Vagina (tissue), 2 donors: ENCODE results near the gene INPP4A. TPM values are rescaled to one million over a fixed set of nuclear protein-coding genes. Genes with fewer than 3 reads are reported as not detected.

Source experiments
- DNase-seq, 2 donors: peaks; one replicate each; pipeline ENCODE4 v3.0.0-alpha.2; 2017; ENCODE audit errors: extremely low spot score in 2 of 2
- H3K27ac ChIP-seq: fragments of 200-600 bp; sonication (generic); one replicate; pipeline ENCODE4 v1.5.1; 2019
- H3K27me3 ChIP-seq: fragments of 200-600 bp; sonication (generic); one replicate; pipeline ENCODE4 v1.5.1; 2019
- H3K36me3 ChIP-seq, 2 donors: fragments of 200-600 bp; sonication (generic); one replicate each; pipeline ENCODE4 v1.5.1; 2017 to 2019
- H3K4me1 ChIP-seq: fragments of 200-600 bp; sonication (generic); one replicate; pipeline ENCODE4 v1.5.1; 2019
- H3K4me3 ChIP-seq, 2 donors: fragments of 200-600 bp; sonication (generic); 1 replicate in 1 of 2; 2 replicates in 1 of 2; pipeline ENCODE4 v1.5.1; 2016 to 2019
- H3K9me3 ChIP-seq: fragments of 200-600 bp; sonication (generic); one replicate; pipeline ENCODE4 v1.5.1; 2019
- POLR2A ChIP-seq, 2 donors: fragments of 450-650 bp; IDR thresholded peaks; one replicate each; pipeline ENCODE4 v1.6.1; 2017; ENCODE audit warnings: antibody characterized with exemption in 2 of 2, mild to moderate bottlenecking in 2 of 2, moderate library complexity in 2 of 2
- POLR2AphosphoS5 ChIP-seq, 2 donors: sonication (generic); formaldehyde crosslinking; IDR thresholded peaks; one replicate each; pipeline ENCODE4 v1.9.0; 2017; ENCODE audit warnings: antibody characterized with exemption in 2 of 2, mild to moderate bottlenecking in 2 of 2, low read depth in 1 of 2; ENCODE audit not compliant: insufficient read depth in 1 of 2
- intact Hi-C: fragments of 100-400 bp; cut with DNase I; formaldehyde crosslinking; loops from one replicate; pipeline ENCODE4 v1.15.1; 2023
- total RNA-seq: library from RNA; depleted of rRNA; stranded (reverse); fragments of >200 nt; gene quantifications from one replicate; pipeline ENCODE4 v1.2.3, GENCODE V29; 2016
- TF ChIP-seq, protein P1 (sequence below), 3 experiments: fragments of 450-650 bp in 2 of 3; fragments of 200-600 bp in 1 of 3; sonication (generic) in 1 of 3; IDR thresholded peaks; one replicate each; pipeline ENCODE4 v1.5.1; 2017 to 2019; ENCODE audit warnings: antibody characterized with exemption in 3 of 3, mild to moderate bottlenecking in 2 of 3, moderate library complexity in 2 of 3

The INPP4A gene
- total RNA-seq, 1 donor from 2014 or later = 38.1 TPM

DNA sequence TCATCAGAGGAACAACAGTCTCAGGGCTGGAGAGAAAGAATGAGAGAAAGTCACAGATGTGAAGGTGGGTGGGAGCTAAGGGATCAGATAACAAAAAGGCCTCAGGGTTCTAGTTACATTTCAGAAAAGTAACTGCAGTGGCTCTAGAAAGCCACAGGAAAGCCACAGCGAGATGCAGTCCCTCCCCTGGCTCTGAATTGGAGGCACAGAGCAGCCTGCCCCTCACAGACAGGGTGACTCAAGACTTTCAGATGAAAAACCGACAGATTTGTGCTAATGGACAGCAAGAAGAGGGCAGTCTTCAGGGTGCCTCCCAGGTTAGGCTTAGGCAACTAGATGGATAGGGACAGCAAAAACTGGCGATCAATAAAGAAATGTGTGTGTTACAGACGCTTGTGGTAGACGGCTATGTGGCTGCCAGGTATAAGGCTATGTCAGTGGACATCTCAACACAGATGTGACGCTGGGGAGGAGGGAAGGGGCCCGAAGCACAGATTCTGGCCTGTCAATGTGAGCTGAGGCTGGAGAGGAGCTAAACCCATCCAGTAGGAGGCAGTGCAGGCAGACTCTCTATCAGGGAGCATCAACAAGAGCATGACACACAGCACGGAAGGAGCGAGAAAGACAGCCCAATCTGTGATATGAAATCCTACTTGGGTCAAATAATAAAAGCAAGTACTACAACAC, 189.9 kb downstream of the INPP4A start:
- H3K4me1 ChIP-seq = no peaks in the 10 kb centered on the region
- intact Hi-C loops = no loop called here
- H3K9me3 ChIP-seq = no peaks in the 10 kb centered on the region
- TF ChIP-seq, protein P1, sequence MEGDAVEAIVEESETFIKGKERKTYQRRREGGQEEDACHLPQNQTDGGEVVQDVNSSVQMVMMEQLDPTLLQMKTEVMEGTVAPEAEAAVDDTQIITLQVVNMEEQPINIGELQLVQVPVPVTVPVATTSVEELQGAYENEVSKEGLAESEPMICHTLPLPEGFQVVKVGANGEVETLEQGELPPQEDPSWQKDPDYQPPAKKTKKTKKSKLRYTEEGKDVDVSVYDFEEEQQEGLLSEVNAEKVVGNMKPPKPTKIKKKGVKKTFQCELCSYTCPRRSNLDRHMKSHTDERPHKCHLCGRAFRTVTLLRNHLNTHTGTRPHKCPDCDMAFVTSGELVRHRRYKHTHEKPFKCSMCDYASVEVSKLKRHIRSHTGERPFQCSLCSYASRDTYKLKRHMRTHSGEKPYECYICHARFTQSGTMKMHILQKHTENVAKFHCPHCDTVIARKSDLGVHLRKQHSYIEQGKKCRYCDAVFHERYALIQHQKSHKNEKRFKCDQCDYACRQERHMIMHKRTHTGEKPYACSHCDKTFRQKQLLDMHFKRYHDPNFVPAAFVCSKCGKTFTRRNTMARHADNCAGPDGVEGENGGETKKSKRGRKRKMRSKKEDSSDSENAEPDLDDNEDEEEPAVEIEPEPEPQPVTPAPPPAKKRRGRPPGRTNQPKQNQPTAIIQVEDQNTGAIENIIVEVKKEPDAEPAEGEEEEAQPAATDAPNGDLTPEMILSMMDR (IDR thresholded peaks at IDR 0.05) = no peak
- TF ChIP-seq POLR2A (IDR thresholded peaks at IDR 0.05) = no peak
- TF ChIP-seq POLR2AphosphoS5 (IDR thresholded peaks at IDR 0.05; ENCODE audit: insufficient read depth in 1 of 2, low read depth in 1 of 2) = no peak
- no peak for DNase-seq
- no peak overlapping the region for H3K27ac ChIP-seq
- H3K4me3 ChIP-seq = no peak overlapping the region
- H3K36me3 ChIP-seq = no peaks in the 10 kb centered on the region
- H3K27me3 ChIP-seq = no peaks in the 10 kb centered on the region

GRCh38 chr2:98637401-98638147, 192.9 kb downstream of the INPP4A start:
- Histone ChIP-seq H3K27ac (no peak overlapping the region), H3K36me3 (no peaks in the 10 kb centered on the region), H3K27me3 (no peaks in the 10 kb centered on the region), H3K4me3 (no peak overlapping the region), H3K4me1 (no peaks in the 10 kb centered on the region), H3K9me3 (no peaks in the 10 kb centered on the region)
- intact Hi-C loops = no loop called here
- no peak for TF ChIP-seq POLR2A (IDR thresholded peaks at IDR 0.05)
- no peak for DNase-seq

- Histone ChIP-seq H3K4me3 (no peak overlapping the region), H3K27ac (no peak overlapping the region), H3K4me1 (no peaks in the 10 kb centered on the region), H3K36me3 (no peaks in the 10 kb centered on the region), H3K27me3 (no peaks in the 10 kb centered on the region), H3K9me3 (no peaks in the 10 kb centered on the region)
- DNase-seq = no peak
- TF ChIP-seq POLR2A (IDR thresholded peaks at IDR 0.05) (no peak), POLR2AphosphoS5 (IDR thresholded peaks at IDR 0.05; ENCODE audit: insufficient read depth in 1 of 2, low read depth in 1 of 2) (no peak)
- TF ChIP-seq, protein P1 (IDR thresholded peaks at IDR 0.05) = no peak
- intact Hi-C loops = no loop called here
Measured at GRCh38 chr2:98643496-98644100, 198.9 kb downstream of the INPP4A start.

Other genes starting within 250 kb of the INPP4A start
- gene CNGA3, start 98.4 kb upstream of the INPP4A start, total RNA-seq = not detected
- 24.1 TPM for gene COA5, start 163.7 kb downstream of the INPP4A start, total RNA-seq
- 25.8 TPM for gene UNC50, start 163.7 kb downstream of the INPP4A start, total RNA-seq